H9 (cell line): ENCODE measurements around the gene MXD3. TPM values are rescaled to one million over a fixed set of nuclear protein-coding genes. Genes with fewer than 3 reads are reported as not detected.

Experiments
- DNase-seq: peaks from one replicate; pipeline ENCODE4 v3.0.0-alpha.2; 2017
- H2AFZ ChIP-seq: one replicate; pipeline ENCODE4 v1.6.1; 2013; ENCODE audit warnings: mild to moderate bottlenecking, low read length, control low read depth, moderate library complexity
- H2AK5ac ChIP-seq: 2 replicates; pipeline ENCODE4 v1.6.1; 2013; ENCODE audit warnings: low read length, control low read depth, mixed read lengths; ENCODE audit not compliant: insufficient read length
- H2BK120ac ChIP-seq: one replicate; pipeline ENCODE4 v1.6.1; 2013; ENCODE audit warnings: low read depth, mild to moderate bottlenecking, low read length, control low read depth, inconsistent platforms; ENCODE audit not compliant: poor library complexity, severe bottlenecking
- H2BK12ac ChIP-seq: 2 replicates; pipeline ENCODE4 v1.6.1; 2013; ENCODE audit warnings: low read length, control low read depth, mixed read lengths, low read depth; ENCODE audit not compliant: insufficient read length
- H2BK15ac ChIP-seq: 2 replicates; pipeline ENCODE4 v1.6.1; 2013; ENCODE audit warnings: low read depth, low read length, control low read depth
- H2BK20ac ChIP-seq: one replicate; pipeline ENCODE4 v1.6.1; 2013; ENCODE audit warnings: low read depth, mild to moderate bottlenecking, low read length, control low read depth, inconsistent platforms; ENCODE audit not compliant: poor library complexity, severe bottlenecking
- H2BK5ac ChIP-seq: 2 replicates; pipeline ENCODE4 v1.6.1; 2013; ENCODE audit warnings: low read length, control low read depth, mixed read lengths; ENCODE audit not compliant: insufficient read length
- H3K14ac ChIP-seq: 2 replicates; pipeline ENCODE4 v1.6.1; 2013; ENCODE audit warnings: low read length, control low read depth; ENCODE audit not compliant: insufficient read depth
- H3K18ac ChIP-seq: 2 replicates; pipeline ENCODE4 v1.6.1; 2013; ENCODE audit warnings: low read depth, mild to moderate bottlenecking, mixed read lengths, low read length, control low read depth; ENCODE audit not compliant: insufficient read length
- H3K23ac ChIP-seq: 2 replicates; pipeline ENCODE4 v1.6.1; 2013; ENCODE audit warnings: low read length, control low read depth, mixed read lengths, low read depth; ENCODE audit not compliant: insufficient read length
- H3K23me2 ChIP-seq: 2 replicates; pipeline ENCODE4 v1.6.1; 2013; ENCODE audit warnings: low read depth, mild to moderate bottlenecking, mixed read lengths, low read length, control low read depth; ENCODE audit not compliant: insufficient read length, poor library complexity, severe bottlenecking
- H3K27ac ChIP-seq: 2 replicates; pipeline ENCODE4 v1.5.1; 2013; ENCODE audit warnings: low read length, control low read depth, mixed read lengths, low read depth; ENCODE audit not compliant: insufficient read length
- H3K27me3 ChIP-seq: 2 replicates; pipeline ENCODE4 v1.6.1; 2013; ENCODE audit warnings: low read length, control low read depth, inconsistent platforms; ENCODE audit not compliant: insufficient read depth
- H3K4ac ChIP-seq: 2 replicates; pipeline ENCODE4 v1.6.1; 2013; ENCODE audit warnings: low read depth, mild to moderate bottlenecking, control low read depth, inconsistent platforms, low read length, moderate library complexity
- H3K4me1 ChIP-seq: 2 replicates; pipeline ENCODE4 v1.6.1; 2013; ENCODE audit warnings: low read length, control low read depth, inconsistent platforms; ENCODE audit not compliant: insufficient read depth
- H3K4me2 ChIP-seq: 2 replicates; pipeline ENCODE4 v1.6.1; 2013; ENCODE audit warnings: low read length, control low read depth, mixed read lengths; ENCODE audit not compliant: insufficient read length, insufficient read depth
- H3K56ac ChIP-seq: 2 replicates; pipeline ENCODE4 v1.6.1; 2013; ENCODE audit warnings: low read depth, mild to moderate bottlenecking, mixed read lengths, low read length, control low read depth; ENCODE audit not compliant: insufficient read length
- H3K79me1 ChIP-seq: 2 replicates; pipeline ENCODE4 v1.6.1; 2013; ENCODE audit warnings: low read depth, mild to moderate bottlenecking, moderate library complexity, low read length, control low read depth, inconsistent platforms; ENCODE audit not compliant: insufficient read depth, poor library complexity, severe bottlenecking
- H3K79me2 ChIP-seq: 2 replicates; pipeline ENCODE4 v1.6.1; 2013; ENCODE audit warnings: low read length, control low read depth, inconsistent platforms; ENCODE audit not compliant: insufficient read depth
- H3K9ac ChIP-seq: 2 replicates; pipeline ENCODE4 v1.6.1; 2013; ENCODE audit warnings: low read length, control low read depth, mixed read lengths; ENCODE audit not compliant: insufficient read length; ENCODE audit errors: extremely low read depth
- H3K9me3 ChIP-seq: one replicate; pipeline ENCODE4 v1.6.1; 2013; ENCODE audit warnings: low read depth, low read length, inconsistent platforms; ENCODE audit not compliant: control insufficient read depth
- H3T11ph ChIP-seq: one replicate; pipeline ENCODE4 v1.6.1; 2013; ENCODE audit warnings: mild to moderate bottlenecking, low read length, control low read depth, inconsistent platforms
- H4K20me1 ChIP-seq: one replicate; pipeline ENCODE4 v1.6.1; 2013; ENCODE audit not compliant: control insufficient read depth, insufficient read length, insufficient read depth
- H4K5ac ChIP-seq: 2 replicates; pipeline ENCODE4 v1.6.1; 2013; ENCODE audit warnings: low read depth, mild to moderate bottlenecking, mixed read lengths, low read length, control low read depth; ENCODE audit not compliant: insufficient read length
- H4K8ac ChIP-seq: replicated peaks from 2 replicates; pipeline ENCODE4 v1.6.1; 2013; ENCODE audit warnings: low read length, control low read depth, mixed read lengths, low read depth; ENCODE audit not compliant: insufficient read length
- H4K91ac ChIP-seq: 2 replicates; pipeline ENCODE4 v1.6.1; 2013; ENCODE audit warnings: low read depth, mild to moderate bottlenecking, moderate library complexity, mixed read lengths, low read length, control low read depth; ENCODE audit not compliant: insufficient read length
- H3K27ac Mint-ChIP-seq, 3 experiments: 2 replicates in 2 of 3; 3 replicates in 1 of 3; pipeline ENCODE4 v1.8.0; 2020 to 2021; ENCODE audit warnings: mixed read lengths in 3 of 3, mild to moderate bottlenecking in 1 of 3, moderate library complexity in 1 of 3
- H3K27me3 Mint-ChIP-seq: 2 replicates; pipeline ENCODE4 v1.8.0; 2021; ENCODE audit warnings: low read depth, mild to moderate bottlenecking, moderate library complexity, mixed read lengths
- H3K36me3 Mint-ChIP-seq, 3 experiments: 2 replicates in 2 of 3; 3 replicates in 1 of 3; pipeline ENCODE4 v1.8.0; 2020 to 2021; ENCODE audit warnings: low read depth in 3 of 3, mixed read lengths in 3 of 3; ENCODE audit not compliant: insufficient read depth in 1 of 3
- H3K4me1 Mint-ChIP-seq, 2 experiments: 2 replicates each; pipeline ENCODE4 v1.8.0; 2020; ENCODE audit warnings: mixed read lengths in 2 of 2
- H3K4me3 Mint-ChIP-seq, 2 experiments: 2 replicates in 1 of 2; 3 replicates in 1 of 2; pipeline ENCODE4 v1.8.0; 2020 to 2021; ENCODE audit warnings: mild to moderate bottlenecking in 2 of 2, mixed read lengths in 2 of 2, moderate library complexity in 1 of 2
- H3K9me3 Mint-ChIP-seq, 2 experiments: 2 replicates in 1 of 2; 3 replicates in 1 of 2; pipeline ENCODE4 v1.8.0; 2020; ENCODE audit warnings: mild to moderate bottlenecking in 2 of 2, mixed read lengths in 2 of 2, moderate library complexity in 1 of 2
- CTCF ChIP-seq: fragments of 200-600 bp; sonication (generic); conservative IDR thresholded peaks from 3 replicates; pipeline ENCODE4 v1.8.0; 2021; ENCODE audit warnings: antibody characterized with exemption, mild to moderate bottlenecking
- WGBS: extraction: QIAGEN DNeasy Blood & Tissue Kit; methylation state at CpG from one replicate; pipeline ENCODE4 v1.1.7; 2013; ENCODE audit warnings: missing lambda C conversion rate, low lambda C conversion rate, mixed read lengths; ENCODE audit not compliant: insufficient read length; ENCODE audit errors: extremely low coverage; 5-methylcytosine and 5-hydroxymethylcytosine counted together
- total RNA-seq: library from RNA; stranded (reverse); gene quantifications from 2 replicates; pipeline ENCODE4 v1.2.1, GENCODE V29; 2021

The MXD3 gene
- total RNA-seq, 1 experiment from 2014 or later: 9.8 TPM

GRCh38 chr5:177357459-177358351 lies 46.0 kb upstream of the MXD3 start, which contains the start of gene RGS14:
Gene RGS14, plus strand, starts transcription at chr5:177357924. Its CDS starts 101 bp downstream, at chr5:177358025.
- Histone ChIP-seq H4K20me1 (no peaks in the 10 kb centered on the region), H3K27ac (no peak within 1 kb of the TSS), H3K56ac (no peak within 1 kb of the TSS), H4K8ac (no peak within 1 kb of the TSS), H2BK15ac (no peak within 1 kb of the TSS), H3K14ac (no peak within 1 kb of the TSS; the same call in 1 of the 2 replicates), H2AFZ (no peak within 1 kb of the TSS), H3K23ac (no peak within 1 kb of the TSS), H3K4ac (no peak within 1 kb of the TSS), H3K4me1 (peaks cover 4% of the 10 kb centered on the region; the same call in 1 of the 2 replicates), H3K9ac (no peak within 1 kb of the TSS), H3K4me2 (no peak within 1 kb of the TSS), H3K9me3 (no peaks in the 10 kb centered on the region), H2AK5ac (no peak within 1 kb of the TSS), H2BK5ac (no peak within 1 kb of the TSS), H3K18ac (no peak within 1 kb of the TSS), H3T11ph (no peak within 1 kb of the TSS), H3K27me3 (no peaks in the 10 kb centered on the region), H4K91ac (no peak within 1 kb of the TSS), H4K5ac (no peak within 1 kb of the TSS), H3K23me2 (no peaks in the 10 kb centered on the region), H2BK120ac (no peak within 1 kb of the TSS), H2BK12ac (no peak within 1 kb of the TSS), H3K79me2 (no peaks in the 10 kb centered on the region), H2BK20ac (no peak within 1 kb of the TSS), H3K79me1 (no peaks in the 10 kb centered on the region)
- peaks cover 3 to 4% of the 10 kb centered on the region in 2 experiments; a peak in 4 of 5 replicates for H3K9me3 Mint-ChIP-seq
- peaks cover 9 to 13% of the 10 kb centered on the region in 2 experiments for H3K4me1 Mint-ChIP-seq
- TF ChIP-seq CTCF: no peak
- no CpG with 5 or more reads among the region's 37 CpGs for WGBS
- peak within 1 kb of the TSS in 1 of 3 experiments; percentile 40; a peak in 2 of 7 replicates for H3K27ac Mint-ChIP-seq
- H3K27me3 Mint-ChIP-seq: peaks cover 58% of the 10 kb centered on the region
- H3K36me3 Mint-ChIP-seq: no peaks in the 10 kb centered on the region
- DNase-seq: no peak
- H3K4me3 Mint-ChIP-seq: peak within 1 kb of the TSS in 1 of 2 experiments; percentile 6; a peak in 1 of 5 replicates
